ENCODE results near the gene BRINP3.
A peak's percentile ranks its signal among the peaks of the same experiment; 100 is the strongest.

The BRINP3 gene

GRCh38 chr1:190098756-190099155 lies 378.9 kb downstream of the BRINP3 start:
- DNase-seq, result no peak

- no peak for DNase-seq
These were observed 379.6 kb downstream of the BRINP3 start for GRCh38 chr1:190098107-190098506.

GRCh38 chr1:190095596-190095995 lies 382.1 kb downstream of the BRINP3 start:
- DNase-seq, result no peak

GRCh38 chr1:190084552-190084951 lies 393.1 kb downstream of the BRINP3 start:
- no peak for DNase-seq

GRCh38 chr1:190068304-190068703 lies 409.4 kb downstream of the BRINP3 start:
- no peak for DNase-seq

GRCh38 chr1:190067592-190067991 lies 410.1 kb downstream of the BRINP3 start:
- DNase-seq, result peak; percentile 24

- no peak for DNase-seq
These were observed 411.7 kb downstream of the BRINP3 start for GRCh38 chr1:190066011-190066410.

- DNase-seq, result no peak
These were observed 428.4 kb downstream of the BRINP3 start for GRCh38 chr1:190049314-190049713.

Data from NCI-H226 (cell line).